ENCODE data around the gene MBNL2. TPM values are rescaled to one million over a fixed set of nuclear protein-coding genes. Genes with fewer than 3 reads are reported as not detected.
"Not testable (repeated sequence)": the region's sequence is repeated elsewhere in the genome, so short reads cannot be mapped to it uniquely, and the experiment has no call there.

MBNL2 gene
- total RNA-seq, 3 donors from 2014 or later (not counting 1 experiment from before 2014, with no cell fraction given) = 30.9 to 38.3 (median 33.1) TPM

- no peak overlapping the region for H3K4me3 Mint-ChIP-seq
- no peak overlapping the region for H3K27ac ChIP-seq (ENCODE audit: low read length)
- H3K36me3 Mint-ChIP-seq = no peaks in the 10 kb centered on the region
- H3K27ac Mint-ChIP-seq = no peak overlapping the region
- H3K4me1 Mint-ChIP-seq = no peaks in the 10 kb centered on the region
- H3K4me1 ChIP-seq (ENCODE audit: control insufficient read depth, insufficient read depth, low read length) = no peaks in the 10 kb centered on the region
- H3K9me3 ChIP-seq (ENCODE audit: control insufficient read depth, insufficient read depth, low read length) = no peaks in the 10 kb centered on the region
- no peaks in the 10 kb centered on the region for H3K9me3 Mint-ChIP-seq
- no peaks in the 10 kb centered on the region for H3K27me3 Mint-ChIP-seq (ENCODE audit: low read depth in 2 of 2)
- no peaks in the 10 kb centered on the region for H3K27me3 ChIP-seq (ENCODE audit: control insufficient read depth, insufficient read depth, low read length)
- peaks cover 36% of the 10 kb centered on the region for H3K36me3 ChIP-seq (ENCODE audit: control insufficient read depth, insufficient read depth, low read length)
- intact Hi-C loops (cut with micrococcal nuclease) = no loop called here
- TF ChIP-seq CTCF (IDR thresholded peaks at IDR 0.05) = no peak
- WGBS (ENCODE audit: insufficient coverage) = 95% methylated on average over 5 of the region's 5 CpGs
- DNase-seq (no peak), ATAC-seq (no peak)
- no peak overlapping the region for H3K4me3 ChIP-seq (ENCODE audit: low read length)
Measured at GRCh38 chr13:97348569-97349100, 126.5 kb downstream of the MBNL2 start.

GRCh38 chr13:97352012-97352411 is 129.9 kb downstream of the MBNL2 start:
- H3K36me3 Mint-ChIP-seq; H3K9me3 ChIP-seq (ENCODE audit: control insufficient read depth, insufficient read depth, low read length); H3K4me1 ChIP-seq (ENCODE audit: control insufficient read depth, insufficient read depth, low read length); intact Hi-C loops (cut with micrococcal nuclease); H3K27me3 Mint-ChIP-seq (ENCODE audit: low read depth in 2 of 2); H3K4me3 ChIP-seq (ENCODE audit: low read length); ATAC-seq; H3K4me1 Mint-ChIP-seq; H3K27me3 ChIP-seq (ENCODE audit: control insufficient read depth, insufficient read depth, low read length); H3K9me3 Mint-ChIP-seq; DNase-seq; H3K27ac ChIP-seq (ENCODE audit: low read length); H3K27ac Mint-ChIP-seq; H3K4me3 Mint-ChIP-seq: not testable (repeated sequence)
- WGBS (ENCODE audit: insufficient coverage) = no CpG with 5 or more reads among the region's 1 CpG
- H3K36me3 ChIP-seq (ENCODE audit: control insufficient read depth, insufficient read depth, low read length) = peaks cover 35% of the 10 kb centered on the region

GRCh38 chr13:97352815-97353214 is 130.7 kb downstream of the MBNL2 start:
- intact Hi-C loops (cut with micrococcal nuclease) = no loop called here
- Histone ChIP-seq H3K27ac (ENCODE audit: low read length) (no peak overlapping the region), H3K27me3 (ENCODE audit: control insufficient read depth, insufficient read depth, low read length) (no peaks in the 10 kb centered on the region), H3K4me1 (ENCODE audit: control insufficient read depth, insufficient read depth, low read length) (no peaks in the 10 kb centered on the region), H3K4me3 (ENCODE audit: low read length) (no peak overlapping the region), H3K36me3 (ENCODE audit: control insufficient read depth, insufficient read depth, low read length) (peaks cover 31% of the 10 kb centered on the region), H3K9me3 (ENCODE audit: control insufficient read depth, insufficient read depth, low read length) (no peaks in the 10 kb centered on the region)
- Mint-ChIP-seq H3K4me1 (no peaks in the 10 kb centered on the region), H3K9me3 (no peaks in the 10 kb centered on the region), H3K4me3 (no peak overlapping the region), H3K36me3 (no peaks in the 10 kb centered on the region), H3K27me3 (ENCODE audit: low read depth in 2 of 2) (no peaks in the 10 kb centered on the region), H3K27ac (no peak overlapping the region)
- TF ChIP-seq CTCF (IDR thresholded peaks at IDR 0.05) = no peak
- DNase-seq (no peak), ATAC-seq (no peak)

GRCh38 chr13:97353927-97354675 is 132.0 kb downstream of the MBNL2 start:
- no peak overlapping the region for H3K4me3 ChIP-seq (ENCODE audit: low read length)
- Mint-ChIP-seq H3K4me3 (no peak overlapping the region), H3K27me3 (ENCODE audit: low read depth in 2 of 2) (no peaks in the 10 kb centered on the region), H3K27ac (no peak overlapping the region), H3K9me3 (no peaks in the 10 kb centered on the region), H3K4me1 (no peaks in the 10 kb centered on the region), H3K36me3 (no peaks in the 10 kb centered on the region)
- H3K4me1 ChIP-seq (ENCODE audit: control insufficient read depth, insufficient read depth, low read length) = no peaks in the 10 kb centered on the region
- no peaks in the 10 kb centered on the region for H3K27me3 ChIP-seq (ENCODE audit: control insufficient read depth, insufficient read depth, low read length)
- H3K9me3 ChIP-seq (ENCODE audit: control insufficient read depth, insufficient read depth, low read length) = no peaks in the 10 kb centered on the region
- no peak for TF ChIP-seq CTCF (IDR thresholded peaks at IDR 0.05)
- DNase-seq (no peak), ATAC-seq (no peak)
- intact Hi-C loops (cut with micrococcal nuclease) = no loop called here
- 95% methylated on average over 4 of the region's 4 CpGs for WGBS (ENCODE audit: insufficient coverage)
- H3K36me3 ChIP-seq (ENCODE audit: control insufficient read depth, insufficient read depth, low read length) = peaks cover 31% of the 10 kb centered on the region
- no peak overlapping the region for H3K27ac ChIP-seq (ENCODE audit: low read length)
